ENCODE data around the gene MBP.

MBP gene

DNA sequence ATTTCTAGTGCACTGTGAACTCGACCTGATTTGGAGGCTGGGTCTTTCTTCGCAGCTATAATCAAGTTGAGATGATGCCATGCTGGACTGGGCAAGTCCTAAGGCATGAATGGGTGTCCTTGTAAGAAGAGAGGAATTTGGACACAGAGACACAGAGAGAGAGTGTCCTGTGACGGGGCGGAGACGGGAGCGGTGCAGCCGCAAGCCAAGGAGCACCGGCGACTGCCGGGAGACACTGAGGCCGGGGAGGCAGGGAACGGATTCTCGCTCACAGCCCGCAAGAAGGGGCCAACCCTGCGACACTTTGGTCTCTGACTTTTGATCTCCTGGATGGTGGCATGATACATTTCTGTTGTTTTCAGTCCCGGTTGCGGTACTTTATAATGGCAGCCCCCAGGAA lies 22.4 kb upstream of the MBP start:
- TF ChIP-seq RAD21 (IDR thresholded peaks at IDR 0.05; ENCODE audit: low read depth) = no peak
- TF ChIP-seq CEBPB (IDR thresholded peaks at IDR 0.05) = no peak
- TF ChIP-seq ZBTB7A (IDR thresholded peaks at IDR 0.05; ENCODE audit: low read depth) = no peak
- TF ChIP-seq CREB1 (IDR thresholded peaks at IDR 0.05; ENCODE audit: low read depth) = no peak
- TF ChIP-seq TAF1 (IDR thresholded peaks at IDR 0.05; ENCODE audit: low read depth) = no peak
- no peak for TF ChIP-seq EGR1 (IDR thresholded peaks at IDR 0.05)
- TF ChIP-seq, protein P1, sequence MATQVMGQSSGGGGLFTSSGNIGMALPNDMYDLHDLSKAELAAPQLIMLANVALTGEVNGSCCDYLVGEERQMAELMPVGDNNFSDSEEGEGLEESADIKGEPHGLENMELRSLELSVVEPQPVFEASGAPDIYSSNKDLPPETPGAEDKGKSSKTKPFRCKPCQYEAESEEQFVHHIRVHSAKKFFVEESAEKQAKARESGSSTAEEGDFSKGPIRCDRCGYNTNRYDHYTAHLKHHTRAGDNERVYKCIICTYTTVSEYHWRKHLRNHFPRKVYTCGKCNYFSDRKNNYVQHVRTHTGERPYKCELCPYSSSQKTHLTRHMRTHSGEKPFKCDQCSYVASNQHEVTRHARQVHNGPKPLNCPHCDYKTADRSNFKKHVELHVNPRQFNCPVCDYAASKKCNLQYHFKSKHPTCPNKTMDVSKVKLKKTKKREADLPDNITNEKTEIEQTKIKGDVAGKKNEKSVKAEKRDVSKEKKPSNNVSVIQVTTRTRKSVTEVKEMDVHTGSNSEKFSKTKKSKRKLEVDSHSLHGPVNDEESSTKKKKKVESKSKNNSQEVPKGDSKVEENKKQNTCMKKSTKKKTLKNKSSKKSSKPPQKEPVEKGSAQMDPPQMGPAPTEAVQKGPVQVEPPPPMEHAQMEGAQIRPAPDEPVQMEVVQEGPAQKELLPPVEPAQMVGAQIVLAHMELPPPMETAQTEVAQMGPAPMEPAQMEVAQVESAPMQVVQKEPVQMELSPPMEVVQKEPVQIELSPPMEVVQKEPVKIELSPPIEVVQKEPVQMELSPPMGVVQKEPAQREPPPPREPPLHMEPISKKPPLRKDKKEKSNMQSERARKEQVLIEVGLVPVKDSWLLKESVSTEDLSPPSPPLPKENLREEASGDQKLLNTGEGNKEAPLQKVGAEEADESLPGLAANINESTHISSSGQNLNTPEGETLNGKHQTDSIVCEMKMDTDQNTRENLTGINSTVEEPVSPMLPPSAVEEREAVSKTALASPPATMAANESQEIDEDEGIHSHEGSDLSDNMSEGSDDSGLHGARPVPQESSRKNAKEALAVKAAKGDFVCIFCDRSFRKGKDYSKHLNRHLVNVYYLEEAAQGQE (IDR thresholded peaks at IDR 0.05; ENCODE audit: low read depth) = no peak
- TF ChIP-seq, protein P2, sequence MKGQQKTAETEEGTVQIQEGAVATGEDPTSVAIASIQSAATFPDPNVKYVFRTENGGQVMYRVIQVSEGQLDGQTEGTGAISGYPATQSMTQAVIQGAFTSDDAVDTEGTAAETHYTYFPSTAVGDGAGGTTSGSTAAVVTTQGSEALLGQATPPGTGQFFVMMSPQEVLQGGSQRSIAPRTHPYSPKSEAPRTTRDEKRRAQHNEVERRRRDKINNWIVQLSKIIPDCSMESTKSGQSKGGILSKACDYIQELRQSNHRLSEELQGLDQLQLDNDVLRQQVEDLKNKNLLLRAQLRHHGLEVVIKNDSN (IDR thresholded peaks at IDR 0.05) = no peak
- TF ChIP-seq, protein P3, sequence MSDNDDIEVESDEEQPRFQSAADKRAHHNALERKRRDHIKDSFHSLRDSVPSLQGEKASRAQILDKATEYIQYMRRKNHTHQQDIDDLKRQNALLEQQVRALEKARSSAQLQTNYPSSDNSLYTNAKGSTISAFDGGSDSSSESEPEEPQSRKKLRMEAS (IDR thresholded peaks at IDR 0.05) = no peak
- no peak for TF ChIP-seq NFIC (IDR thresholded peaks at IDR 0.05)
- no peak for TF ChIP-seq TEAD4 (IDR thresholded peaks at IDR 0.05)

DNA sequence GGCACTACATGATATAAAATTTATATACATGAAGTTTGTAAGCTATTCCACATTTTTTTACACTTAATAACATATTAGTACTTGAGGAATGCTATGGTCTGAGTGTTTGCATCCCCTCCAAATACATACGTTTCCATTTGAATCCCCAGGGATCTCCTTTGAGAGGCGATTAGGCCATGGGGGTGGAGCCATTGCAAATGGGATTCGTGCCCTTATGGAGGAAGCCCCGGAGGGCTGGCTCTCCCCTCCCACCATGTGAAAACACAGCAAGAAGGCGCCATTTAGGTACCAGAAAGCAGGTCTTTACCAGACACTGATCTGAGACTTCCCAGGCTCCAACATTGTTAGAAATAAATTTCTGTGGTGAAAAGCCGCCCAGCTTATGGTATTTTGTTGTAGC lies 20.8 kb upstream of the MBP start:
- TF ChIP-seq RAD21 (IDR thresholded peaks at IDR 0.05; ENCODE audit: low read depth) = no peak
- TF ChIP-seq, protein P2 (IDR thresholded peaks at IDR 0.05) = no peak

DNA sequence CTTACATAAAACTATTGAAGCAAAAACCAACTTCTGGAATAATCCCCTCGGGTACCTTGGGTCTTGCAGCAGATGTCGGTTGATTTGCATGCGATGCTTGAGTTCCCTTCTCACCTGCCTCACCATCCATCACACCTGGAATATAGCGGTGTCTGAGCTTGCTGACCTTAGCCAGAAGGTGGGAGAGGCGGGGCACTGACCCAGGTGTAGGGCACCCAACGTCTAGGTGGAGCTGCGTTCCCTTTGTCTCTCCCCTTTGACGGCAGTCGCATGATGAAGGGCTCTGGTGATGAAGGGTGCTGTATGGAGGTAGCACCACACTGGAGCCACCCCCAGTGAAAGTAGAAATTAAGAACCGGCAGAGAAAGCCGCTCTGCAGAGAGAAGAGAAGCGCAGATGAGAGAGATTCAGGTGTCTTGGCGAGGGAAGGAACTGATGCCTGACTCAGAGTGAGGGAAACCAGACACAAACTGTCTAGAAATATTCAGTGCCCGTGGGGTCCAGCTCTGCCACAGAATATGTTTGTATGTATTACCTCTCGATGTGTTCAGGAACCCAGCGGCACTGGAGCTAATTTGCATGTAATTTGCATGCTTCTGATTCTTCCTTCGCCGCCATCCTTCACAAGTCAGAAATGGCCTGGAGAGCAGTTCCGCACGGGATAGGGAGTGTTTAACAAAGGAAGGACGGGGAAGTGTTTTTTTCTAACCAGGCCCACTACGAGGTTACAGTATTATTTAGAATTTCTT lies 19.4 kb upstream of the MBP start:
- TF ChIP-seq, protein P1 (IDR thresholded peaks at IDR 0.05; ENCODE audit: low read depth) = no peak
- no peak for TF ChIP-seq EP300 (IDR thresholded peaks at IDR 0.05; ENCODE audit: borderline replicate concordance)
- TF ChIP-seq NFIC (IDR thresholded peaks at IDR 0.05) = no peak
- TF ChIP-seq EGR1 (IDR thresholded peaks at IDR 0.05) = no peak
- TF ChIP-seq TAF1 (IDR thresholded peaks at IDR 0.05; ENCODE audit: low read depth) = no peak
- TF ChIP-seq RAD21 (IDR thresholded peaks at IDR 0.05; ENCODE audit: low read depth) = no peak
- TF ChIP-seq CREB1 (IDR thresholded peaks at IDR 0.05; ENCODE audit: low read depth) = no peak
- TF ChIP-seq YY1 (IDR thresholded peaks at IDR 0.05; ENCODE audit: low read depth) = no peak
- TF ChIP-seq TEAD4 (IDR thresholded peaks at IDR 0.05) = no peak
- TF ChIP-seq TCF12 (IDR thresholded peaks at IDR 0.05; ENCODE audit: low read depth) = no peak
- TF ChIP-seq FOXM1 (IDR thresholded peaks at IDR 0.05; ENCODE audit: borderline replicate concordance, low read depth) = no peak
- TF ChIP-seq, protein P2 (IDR thresholded peaks at IDR 0.05) = no peak
- TF ChIP-seq, protein P3 (IDR thresholded peaks at IDR 0.05) = no peak
- TF ChIP-seq CEBPB (IDR thresholded peaks at IDR 0.05) = no peak
- no peak for TF ChIP-seq ZBTB7A (IDR thresholded peaks at IDR 0.05; ENCODE audit: low read depth)

DNA sequence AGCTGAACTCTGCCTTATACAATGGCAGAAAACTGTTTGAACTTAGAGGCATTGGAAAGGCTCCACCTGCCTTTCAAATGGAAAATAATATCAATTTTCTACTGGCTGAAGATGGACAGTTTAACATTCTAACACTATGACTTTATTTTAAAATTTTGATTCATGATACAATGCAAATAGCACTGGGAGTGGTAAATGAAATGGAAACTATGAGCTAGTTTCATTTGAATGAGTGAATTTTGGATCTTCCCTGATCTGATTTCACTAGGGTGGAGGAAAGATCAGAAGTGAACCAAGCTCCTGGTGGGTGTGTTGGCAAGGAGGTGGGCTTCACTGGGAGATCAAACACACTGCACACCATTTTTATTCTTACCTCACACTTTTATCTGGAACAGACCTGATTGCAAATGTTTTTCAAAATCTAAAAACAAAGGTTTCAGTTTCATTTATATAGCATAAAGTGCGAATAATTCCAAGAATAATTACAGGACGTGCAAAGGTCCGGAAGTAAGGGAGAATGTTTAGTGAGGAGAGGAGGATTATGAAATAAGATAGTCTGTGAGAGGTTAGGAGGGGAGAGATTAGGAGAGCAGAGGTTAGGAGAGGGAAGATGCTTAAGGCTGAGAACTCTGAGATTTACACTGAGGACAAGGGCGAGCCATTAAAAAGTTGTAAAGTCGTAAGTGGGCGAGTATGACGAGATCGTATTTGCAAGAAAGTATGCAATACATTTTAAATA lies 18.6 kb upstream of the MBP start:
- TF ChIP-seq TEAD4 (IDR thresholded peaks at IDR 0.05) = no peak
- TF ChIP-seq, protein P1 (IDR thresholded peaks at IDR 0.05; ENCODE audit: low read depth) = no peak
